ENCODE measurements around the gene PRAC1.
A peak's percentile ranks its signal among the peaks of the same experiment; 100 is the strongest.

Gene PRAC1

GRCh38 chr17:48746916-48747444, 24.7 kb upstream of the PRAC1 start:
- DNase-seq, result no peak

DNA sequence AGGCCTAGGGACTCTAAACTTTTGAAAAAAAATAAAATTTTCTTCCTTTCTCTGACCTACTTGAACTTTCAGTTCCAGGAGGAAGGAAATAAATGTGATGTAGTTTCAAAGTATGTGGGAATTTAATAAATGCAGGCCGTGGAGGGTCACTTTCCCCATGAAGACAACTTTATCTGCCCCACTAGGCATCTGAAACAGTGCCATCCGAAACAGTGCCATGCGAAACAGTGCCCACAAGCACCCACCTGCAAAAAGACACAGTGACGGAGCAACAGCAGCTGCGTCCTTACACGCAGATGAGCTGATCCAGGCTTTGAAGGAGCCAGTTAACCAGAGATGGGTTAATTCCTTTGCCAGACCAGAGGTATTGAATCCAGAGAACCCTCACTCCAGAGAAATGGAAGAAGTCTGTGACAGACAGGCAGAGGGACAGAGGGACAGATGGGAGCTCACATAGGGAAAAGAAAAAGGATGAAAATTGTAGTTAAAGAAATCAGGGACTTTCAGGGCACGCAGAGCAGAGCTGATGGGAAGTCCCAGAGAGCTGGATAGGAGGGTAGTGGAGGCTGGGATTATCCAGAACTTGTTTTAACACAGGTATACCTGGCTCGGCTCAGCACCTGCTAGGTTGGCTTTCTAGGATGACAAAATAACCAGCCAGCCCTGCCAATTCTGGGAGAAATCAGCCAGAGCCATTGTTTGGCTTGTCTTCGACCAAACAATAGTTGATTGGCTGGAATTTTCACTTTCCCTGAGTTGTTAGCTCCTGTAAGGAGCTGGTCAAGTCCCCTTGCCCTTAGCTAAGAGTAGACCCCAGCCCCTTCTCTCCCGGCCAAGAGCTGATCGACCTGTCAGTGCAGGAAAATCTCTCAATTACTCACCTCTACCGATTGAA, 23.3 kb upstream of the PRAC1 start:
- no peak for DNase-seq

GRCh38 chr17:48740537-48740936, 18.2 kb upstream of the PRAC1 start:
- no peak for DNase-seq

DNA sequence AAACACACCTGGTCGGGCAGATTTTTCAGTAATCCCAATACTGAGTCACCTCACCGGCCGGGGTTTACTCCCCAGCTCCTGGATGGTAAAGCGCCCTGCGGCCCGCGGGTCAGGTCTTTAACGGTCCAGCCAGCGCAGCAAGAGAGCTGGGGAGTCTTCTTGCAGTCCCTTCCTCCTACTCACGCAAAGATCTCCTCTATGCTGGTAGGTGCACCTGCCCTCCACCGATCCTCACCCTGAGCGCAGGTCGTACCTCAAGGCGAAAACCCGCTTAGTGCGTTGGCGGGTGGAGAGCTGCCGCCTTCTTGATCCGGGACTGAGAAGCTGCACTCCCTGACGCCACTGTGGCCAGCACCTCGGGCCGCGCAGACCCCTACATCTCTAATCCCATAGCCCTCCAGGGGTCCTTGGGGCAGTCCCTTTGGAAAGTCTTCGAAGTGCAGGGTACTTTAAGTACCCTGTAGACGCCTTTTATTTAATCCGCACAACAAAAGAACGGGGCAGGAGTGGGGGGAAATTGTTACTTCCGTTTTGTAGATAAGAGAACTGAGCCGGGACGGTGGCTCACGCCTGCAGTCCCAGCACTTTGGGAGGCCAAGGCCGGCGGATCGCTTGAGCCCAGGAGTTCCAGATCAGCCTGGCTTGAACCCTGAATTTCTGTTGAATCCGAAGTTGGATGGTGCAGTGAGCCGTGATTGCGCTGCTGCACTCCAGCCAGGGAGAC, 16.6 kb upstream of the PRAC1 start:
- DNase-seq, result no peak

DNA sequence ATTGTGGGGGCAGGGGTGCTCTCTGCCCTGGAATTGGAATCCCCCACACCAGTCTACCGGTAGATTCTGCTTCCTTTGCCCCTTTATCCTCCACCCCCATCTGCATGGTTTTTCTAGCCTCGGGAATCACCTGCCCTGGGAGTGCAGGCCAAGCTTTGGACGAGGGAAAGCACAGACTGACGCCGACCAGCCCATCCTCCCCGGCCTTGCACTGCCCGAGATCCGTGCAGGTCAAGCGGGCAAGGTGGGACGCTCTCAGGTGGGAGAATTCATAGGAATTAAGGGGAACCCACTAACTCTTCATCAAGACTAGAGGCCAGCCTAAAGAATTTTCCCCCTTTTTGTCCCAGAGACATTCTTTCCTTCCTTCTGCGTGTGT, 16.1 kb upstream of the PRAC1 start:
- DNase-seq, result no peak

DNA sequence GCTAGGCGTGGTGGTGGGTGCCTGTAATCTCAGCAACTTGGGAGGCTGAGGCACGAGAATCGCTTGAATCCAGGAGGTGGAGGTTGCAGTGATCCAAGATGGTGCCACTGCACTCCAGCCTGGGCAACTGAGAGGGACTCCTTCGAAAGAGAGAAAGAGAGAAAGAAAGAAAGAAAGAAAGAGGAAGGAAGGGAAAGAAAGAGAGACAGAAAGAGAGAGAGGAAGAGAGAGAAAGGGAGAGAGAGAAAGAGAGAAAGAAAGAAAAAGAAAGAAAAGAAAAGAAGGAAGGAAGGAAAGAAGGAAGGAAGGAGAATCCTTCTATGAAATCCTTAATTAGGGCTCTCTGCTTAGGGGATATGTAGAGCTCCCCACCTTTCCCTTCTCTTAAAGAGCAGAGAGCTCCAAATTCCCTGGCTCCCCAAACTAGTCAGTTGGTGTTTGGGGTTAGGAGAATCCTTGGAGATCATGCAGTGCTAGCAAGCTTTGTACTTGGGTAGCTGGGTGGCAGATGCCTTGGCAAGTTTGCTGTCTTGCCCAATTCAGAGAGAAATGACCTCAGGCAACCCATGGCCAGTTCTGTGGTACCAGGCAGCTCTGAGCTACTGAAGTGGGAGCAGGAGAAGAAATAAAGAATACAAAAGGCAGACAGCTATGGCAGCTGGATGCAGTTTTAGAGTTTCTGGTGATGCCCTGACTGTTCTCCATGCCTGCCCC, 15.2 kb upstream of the PRAC1 start:
- no peak for DNase-seq

DNA sequence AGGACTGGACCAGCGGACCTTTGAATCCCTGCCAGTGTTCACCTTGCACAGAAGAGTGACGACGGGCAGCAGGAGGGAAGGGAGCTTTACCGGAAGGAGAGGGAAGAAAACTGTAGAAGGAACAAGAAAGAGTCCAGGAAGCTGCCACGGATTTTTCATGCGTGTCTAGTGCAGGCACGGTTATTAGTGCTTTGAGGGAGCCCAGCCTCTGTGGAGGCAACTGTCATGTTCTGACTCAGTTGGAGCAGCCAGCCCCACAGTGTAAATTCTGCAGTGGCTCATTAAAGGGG, 12.7 kb upstream of the PRAC1 start:
- DNase-seq, result no peak

- no peak for DNase-seq
These were observed 12.2 kb upstream of the PRAC1 start for GRCh38 chr17:48734333-48735061.

GRCh38 chr17:48733632-48734328, 11.5 kb upstream of the PRAC1 start:
- DNase-seq, result no peak

DNA sequence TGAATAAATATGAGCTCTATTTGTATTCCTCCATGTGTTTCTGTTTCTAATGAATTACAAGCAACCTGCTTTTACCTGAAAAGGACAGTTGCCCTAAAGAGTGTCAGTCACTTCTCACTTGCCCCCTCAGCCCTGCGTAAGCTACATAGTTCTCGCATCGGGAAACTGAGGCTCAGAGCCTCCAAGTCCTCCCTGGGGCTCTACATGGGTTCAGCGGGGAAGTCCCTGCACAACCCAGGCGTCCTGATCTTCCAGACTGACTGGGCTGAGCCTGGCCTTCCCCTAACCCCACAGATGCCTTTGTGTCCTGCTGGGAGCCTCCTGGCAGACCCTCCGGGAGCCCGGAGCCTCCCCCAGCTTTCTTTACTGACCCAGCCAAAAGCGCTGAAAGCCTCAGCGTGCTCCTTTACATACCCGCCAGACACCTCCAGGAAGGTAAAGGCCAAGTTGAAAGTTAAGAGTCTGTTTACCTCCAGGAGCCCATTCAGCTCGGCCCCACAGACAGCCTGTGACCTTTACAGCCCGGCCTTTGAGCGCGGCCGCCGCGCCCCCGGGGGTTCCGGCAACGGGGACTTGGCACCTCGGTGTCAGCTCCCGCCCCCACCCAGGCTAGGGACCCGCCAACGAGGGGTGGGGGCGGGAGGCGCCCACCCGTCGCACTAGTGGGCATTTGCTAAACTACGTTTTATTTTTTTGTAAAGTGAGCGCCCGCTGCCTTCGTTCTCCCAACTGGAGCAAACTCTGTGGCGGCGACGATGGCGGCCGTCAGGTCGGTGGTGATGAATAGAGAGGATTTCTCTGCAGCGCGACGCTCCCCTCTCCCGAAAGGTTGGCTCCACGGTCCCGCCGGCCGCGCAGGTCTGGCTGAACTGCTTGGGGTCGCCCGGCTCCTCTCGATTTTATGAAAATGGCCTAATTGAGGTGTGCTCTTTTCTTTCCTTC, 10.6 kb upstream of the PRAC1 start:
- DNase-seq, result no peak

DNA sequence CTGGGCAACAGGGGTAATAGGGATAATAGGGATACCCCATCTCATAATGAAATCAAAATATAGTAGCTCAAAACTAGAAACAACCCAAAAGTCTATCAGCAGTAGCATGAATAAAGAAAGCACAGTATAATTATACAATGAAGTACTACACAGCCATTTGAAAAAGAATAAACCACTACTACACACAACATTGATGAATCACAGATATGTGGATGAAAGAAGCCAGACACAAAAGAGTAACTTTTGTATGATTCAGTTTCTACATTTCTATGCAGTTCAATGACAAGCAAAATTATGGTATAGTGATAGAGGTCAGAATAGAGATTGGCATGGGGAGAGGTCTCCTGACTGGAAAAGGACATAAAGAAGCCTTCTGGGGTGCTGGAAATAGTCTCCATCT, 9.0 kb upstream of the PRAC1 start:
- DNase-seq, result no peak

GRCh38 chr17:48730240-48730550, 7.9 kb upstream of the PRAC1 start:
- DNase-seq, result no peak

DNA sequence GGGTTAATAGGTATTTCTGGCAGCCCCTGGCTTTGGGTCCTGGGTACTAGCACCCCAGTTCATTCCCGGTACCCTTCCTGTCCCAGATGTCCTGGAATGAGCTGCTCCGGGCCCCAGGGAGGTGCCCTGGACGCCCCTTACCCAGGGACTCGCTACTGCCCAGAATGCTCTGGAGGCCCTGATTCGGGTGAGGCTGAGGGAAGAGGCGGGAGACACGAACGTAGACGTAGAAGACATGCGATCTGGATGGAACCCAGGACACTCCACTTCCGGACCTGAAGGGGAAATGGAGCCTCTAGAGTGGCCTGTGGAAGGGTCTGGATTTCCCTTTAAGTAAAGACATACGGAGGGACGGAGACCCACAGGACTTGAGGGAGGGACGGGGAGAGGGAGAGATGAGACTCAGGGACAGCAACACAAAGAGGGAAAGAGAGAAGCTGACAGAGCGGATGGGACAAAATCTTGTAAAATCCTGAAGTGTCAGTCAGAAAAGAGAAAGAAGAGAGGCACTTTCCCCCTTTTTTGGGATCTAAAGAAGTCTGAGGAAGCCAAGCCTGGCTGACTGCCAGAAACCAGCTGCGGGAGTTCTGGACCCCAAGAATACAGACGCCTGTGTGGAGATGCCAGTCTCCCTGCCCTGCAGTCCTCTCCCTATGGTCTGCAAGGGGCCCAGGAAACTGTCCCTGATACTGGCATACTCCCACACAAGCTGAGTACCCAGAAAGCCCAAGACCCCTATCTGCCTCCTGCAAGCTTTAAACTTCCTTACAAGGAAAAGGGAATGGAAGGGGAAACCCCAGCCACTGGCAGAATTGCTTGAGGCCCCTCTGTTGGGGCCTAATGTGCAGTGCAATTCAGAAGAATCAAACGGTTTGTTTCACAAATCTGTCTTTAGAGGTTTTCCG, 7.3 kb upstream of the PRAC1 start:
- DNase-seq, result no peak

DNA sequence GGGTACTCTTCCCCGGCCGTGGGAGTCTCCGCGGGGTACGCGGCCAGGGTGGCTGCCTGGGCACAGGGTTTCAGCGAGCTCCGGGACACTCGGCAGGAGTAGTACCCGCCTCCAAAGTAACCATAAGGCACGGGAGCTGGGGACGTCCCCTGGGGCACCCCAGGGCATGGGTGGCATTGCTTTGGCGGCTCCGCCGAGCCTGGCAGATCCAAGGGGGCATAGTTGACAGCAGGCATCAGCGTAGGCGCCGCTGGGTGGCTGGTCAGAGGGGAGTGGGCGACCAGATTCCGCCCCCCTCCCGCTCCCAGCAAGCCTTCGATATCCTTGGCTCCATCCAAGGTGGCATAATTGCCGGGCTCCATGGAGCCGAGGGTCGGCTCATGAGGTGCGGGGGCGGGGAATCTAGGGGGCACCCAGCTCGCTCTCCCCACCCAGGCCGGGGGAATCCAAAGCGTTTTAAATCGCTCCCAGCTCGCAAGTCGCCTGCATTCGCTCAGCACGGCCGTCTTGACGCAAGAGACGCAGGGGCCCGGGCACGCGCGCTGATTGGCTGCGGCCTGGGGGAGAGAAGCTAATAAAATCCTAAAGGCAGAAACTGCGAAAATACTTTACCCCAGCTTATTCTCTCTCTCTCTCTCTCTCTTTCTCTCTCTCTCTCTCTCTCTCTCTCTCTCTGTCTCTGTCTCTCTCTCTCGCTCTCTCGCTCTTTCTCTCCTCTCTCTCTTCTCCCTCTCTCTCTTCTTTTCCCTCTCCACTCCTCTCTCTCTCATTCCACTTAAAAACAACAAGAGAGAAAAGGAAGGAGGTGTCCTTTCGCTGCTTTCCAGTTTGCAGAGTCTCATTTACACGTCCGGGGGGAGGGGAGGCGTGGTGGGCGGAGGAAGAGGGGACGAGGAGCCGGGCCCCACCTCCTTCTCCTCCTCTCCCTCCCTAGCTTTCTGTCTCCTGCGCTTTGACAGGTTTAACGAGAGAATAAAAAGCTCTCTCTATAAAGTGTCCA, 6.2 kb upstream of the PRAC1 start, which contains the start of gene HOXB13:
HOXB13 (minus strand) TSS at position 519 of the 1,000 bp plus-strand sequence; CDS start at position 362, 157 bp downstream.
- peak; percentile 64 for DNase-seq

DNA sequence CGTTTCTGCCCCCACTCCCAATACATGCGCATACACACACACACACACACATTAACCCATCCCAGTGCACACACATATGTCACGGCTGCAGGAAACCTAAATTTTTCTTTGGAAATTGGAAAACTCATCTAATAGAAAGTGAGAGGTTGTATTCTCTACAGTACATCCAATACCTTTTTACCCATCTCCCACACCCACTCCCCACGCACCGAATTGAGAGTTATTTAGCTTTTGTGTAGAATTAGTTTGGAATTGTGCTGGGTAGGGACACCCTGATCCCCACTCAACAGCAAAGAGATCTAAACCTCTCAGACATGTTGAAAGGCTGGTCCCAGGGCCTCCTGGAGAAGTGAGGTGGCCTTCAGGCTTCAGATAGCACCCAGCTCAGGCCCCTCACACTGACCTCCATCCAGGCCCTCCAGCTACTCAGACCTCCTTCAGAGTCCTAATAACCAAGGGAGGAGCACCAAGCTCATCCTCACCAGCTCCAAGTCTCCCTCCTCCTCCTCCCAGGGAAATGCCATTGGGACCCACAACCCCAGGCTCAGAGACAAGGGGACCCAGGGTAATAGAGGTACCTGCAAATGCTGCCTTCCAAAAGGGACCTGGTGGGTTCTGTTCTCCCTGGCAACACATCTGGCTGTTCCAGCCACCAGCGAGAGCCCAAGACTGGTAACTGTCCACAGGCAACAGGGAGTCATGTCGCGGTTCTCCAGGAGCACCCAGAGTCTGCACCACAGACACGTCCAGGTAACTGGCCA, 5.3 kb upstream of the PRAC1 start:
- DNase-seq, result no peak

- no peak for DNase-seq
These were observed 4.6 kb upstream of the PRAC1 start for GRCh38 chr17:48726916-48727286.

DNA sequence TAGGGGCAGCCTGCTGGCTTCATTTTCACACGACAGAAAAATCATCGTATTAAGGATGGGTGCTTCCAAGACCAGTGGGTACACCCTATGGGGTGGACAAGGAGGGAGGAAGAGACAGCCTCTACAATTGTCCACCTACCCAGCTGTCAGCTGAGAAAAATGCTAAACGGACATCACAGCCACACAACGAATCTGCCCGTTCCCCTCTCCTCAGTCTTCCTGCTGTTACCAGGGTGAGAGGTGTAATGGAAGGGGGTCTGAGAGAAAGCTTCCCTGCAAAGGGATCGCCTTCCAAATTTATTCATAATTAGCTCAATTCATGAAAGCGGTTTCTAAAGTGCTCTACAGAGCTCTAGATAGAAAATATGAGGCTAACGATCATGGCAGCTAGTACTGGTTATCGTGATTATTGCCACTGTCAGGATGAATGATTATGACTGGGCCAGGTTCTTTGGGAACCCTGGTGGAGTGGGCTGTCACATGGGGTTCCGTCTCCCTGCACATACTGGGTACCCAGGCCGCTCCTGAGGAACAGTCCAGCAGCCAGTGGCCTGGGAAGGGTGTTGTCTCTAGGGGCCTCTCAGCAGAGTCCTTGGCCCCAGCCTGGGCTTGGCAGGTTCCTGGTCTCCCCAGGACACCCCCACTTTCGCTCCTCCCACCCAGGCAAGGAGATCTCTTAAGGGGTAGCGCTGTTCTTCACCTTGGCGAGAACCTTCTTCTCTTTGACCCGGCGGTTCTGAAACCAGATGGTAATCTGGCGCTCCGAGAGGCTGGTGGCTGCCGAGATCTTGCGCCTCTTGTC, 4.0 kb upstream of the PRAC1 start:
- DNase-seq, result no peak

Data from DMS153 (cell line).